IMR-90 (cell line): ENCODE data around the gene CAT. TPM values are rescaled to one million over a fixed set of nuclear protein-coding genes. Genes with fewer than 3 reads are reported as not detected.

Experiments used
- ATAC-seq: fragments of 200-7000 bp; cut with Tn5 transposase; 2 replicates; pipeline ENCODE4 v1.9.1; 2020; ENCODE audit warnings: low read depth, mild to moderate bottlenecking, moderate library complexity
- BruUV-seq: library from RNA; stranded (reverse); fragments of 400-500 nt; replicated peaks from 2 replicates; lab custom pipeline; 2021; lab: Mats Ljungman, UMichigan
- CTCF ChIA-PET: fragments of 300-600 bp; formaldehyde crosslinking; extraction: SDS; loops from one replicate; lab custom pipeline; 2021; ENCODE audit warnings: antibody characterized with exemption; lab: Yijun Ruan, JAX
- POLR2A ChIA-PET: fragments of 300-600 bp; sonication (Branson Sonifier 250); formaldehyde crosslinking; loops from one replicate; lab custom pipeline; 2022; ENCODE audit warnings: antibody characterized with exemption; ENCODE audit not compliant: unreplicated experiment; lab: Charles Lee
- DNase-seq: peaks from one replicate; pipeline ENCODE4 v3.0.0; 2013
- H2AFZ ChIP-seq: replicated peaks from 2 replicates; pipeline ENCODE3; 2013; ENCODE audit warnings: low read length, mild to moderate bottlenecking; ENCODE audit not compliant: poor library complexity
- H2AK5ac ChIP-seq: 2 replicates; pipeline ENCODE4 v1.6.1; 2013; ENCODE audit warnings: low read depth, low read length, inconsistent platforms
- H2AK9ac ChIP-seq: replicated peaks from 2 replicates; pipeline ENCODE3; 2013; ENCODE audit warnings: mild to moderate bottlenecking, low read depth, low read length, moderate library complexity; ENCODE audit not compliant: poor library complexity
- H2BK120ac ChIP-seq: 2 replicates; pipeline ENCODE4 v1.6.1; 2013; ENCODE audit warnings: low read depth, low read length, inconsistent platforms
- H2BK15ac ChIP-seq: 3 replicates; pipeline ENCODE4 v1.6.1; 2013; ENCODE audit warnings: low read depth, low read length, inconsistent platforms
- H2BK20ac ChIP-seq: 2 replicates; pipeline ENCODE4 v1.6.1; 2013; ENCODE audit warnings: low read depth, mild to moderate bottlenecking, inconsistent platforms, low read length, moderate library complexity
- H2BK5ac ChIP-seq: 2 replicates; pipeline ENCODE4 v1.6.1; 2013; ENCODE audit warnings: mild to moderate bottlenecking, low read depth, low read length, inconsistent platforms; ENCODE audit not compliant: poor library complexity, severe bottlenecking
- H3K14ac ChIP-seq: replicated peaks from 2 replicates; pipeline ENCODE4 v1.6.1; 2013; ENCODE audit warnings: low read depth, low read length, inconsistent platforms
- H3K18ac ChIP-seq: 2 replicates; pipeline ENCODE4 v1.6.1; 2013; ENCODE audit warnings: low read depth, low read length, control low read depth
- H3K23ac ChIP-seq: 2 replicates; pipeline ENCODE4 v1.6.1; 2013; ENCODE audit warnings: low read depth, low read length, inconsistent platforms
- H3K27ac ChIP-seq: 2 replicates; pipeline ENCODE4 v1.5.1; 2013; ENCODE audit warnings: mild to moderate bottlenecking, control low read depth, low read length; ENCODE audit not compliant: insufficient read depth
- H3K27me3 ChIP-seq: 2 replicates; pipeline ENCODE4 v1.6.1; 2013; ENCODE audit warnings: low read length; ENCODE audit not compliant: control insufficient read depth, insufficient read depth
- H3K36me3 ChIP-seq: 2 replicates; pipeline ENCODE4 v1.6.1; 2013; ENCODE audit warnings: low read length, mixed read lengths; ENCODE audit not compliant: control insufficient read depth, insufficient read depth
- H3K4ac ChIP-seq: 2 replicates; pipeline ENCODE4 v1.6.1; 2013; ENCODE audit warnings: low read depth, low read length, inconsistent platforms
- H3K4me1 ChIP-seq: 2 replicates; pipeline ENCODE4 v1.6.1; 2013; ENCODE audit warnings: low read length, mixed read lengths; ENCODE audit not compliant: control insufficient read depth, insufficient read depth
- H3K4me2 ChIP-seq: 2 replicates; pipeline ENCODE4 v1.6.1; 2013; ENCODE audit warnings: low read depth, mild to moderate bottlenecking, control low read depth, low read length, moderate library complexity
- H3K4me3 ChIP-seq: 2 replicates; pipeline ENCODE4 v1.5.1; 2013; ENCODE audit warnings: low read depth, mild to moderate bottlenecking, control low read depth, low read length, moderate library complexity; ENCODE audit not compliant: insufficient read depth
- H3K56ac ChIP-seq: 2 replicates; pipeline ENCODE4 v1.6.1; 2013; ENCODE audit warnings: low read length, inconsistent platforms; ENCODE audit not compliant: insufficient read depth; ENCODE audit errors: extremely low read depth
- H3K79me1 ChIP-seq, 2 experiments: 2 replicates each; pipeline ENCODE4 v1.6.1; 2013; ENCODE audit warnings: low read length in 2 of 2, inconsistent platforms in 1 of 2, low read depth in 1 of 2
- H3K9ac ChIP-seq: 2 replicates; pipeline ENCODE4 v1.6.1; 2013; ENCODE audit warnings: low read depth, low read length, control low read depth
- H3K9me1 ChIP-seq: 2 replicates; pipeline ENCODE4 v1.6.1; 2013; ENCODE audit warnings: low read length, inconsistent platforms; ENCODE audit not compliant: insufficient read depth
- H3K9me3 ChIP-seq: 2 replicates; pipeline ENCODE4 v1.6.1; 2013; ENCODE audit warnings: low read length; ENCODE audit not compliant: control insufficient read depth, insufficient read depth
- H4K20me1 ChIP-seq: 2 replicates; pipeline ENCODE4 v1.6.1; 2013; ENCODE audit warnings: low read length, inconsistent platforms; ENCODE audit not compliant: insufficient read depth
- H4K5ac ChIP-seq: 2 replicates; pipeline ENCODE4 v1.6.1; 2013; ENCODE audit warnings: mild to moderate bottlenecking, low read depth, low read length, control low read depth
- H4K8ac ChIP-seq, 2 experiments: 2 replicates each; pipeline ENCODE4 v1.6.1; 2013; ENCODE audit warnings: low read depth in 2 of 2, low read length in 2 of 2, control low read depth in 1 of 2, inconsistent platforms in 1 of 2
- H4K91ac ChIP-seq: 2 replicates; pipeline ENCODE4 v1.6.1; 2013; ENCODE audit warnings: low read depth, low read length, inconsistent platforms; ENCODE audit not compliant: insufficient read depth
- BHLHE40 ChIP-seq: fragments of 150-350 bp; IDR thresholded peaks from 2 replicates; pipeline ENCODE4 v1.6.1; 2016; ENCODE audit warnings: mild to moderate bottlenecking, low read depth, low read length
- CEBPB ChIP-seq: IDR thresholded peaks from 2 replicates; pipeline ENCODE4 v1.6.1; 2012; ENCODE audit warnings: low read depth, low read length, improper control_type of control experiment
- CHD1 ChIP-seq: IDR thresholded peaks from 2 replicates; pipeline ENCODE4 v1.6.1; 2012; ENCODE audit warnings: low read depth, low read length, improper control_type of control experiment
- ELK1 ChIP-seq: fragments of 150-350 bp; IDR thresholded peaks from 2 replicates; pipeline ENCODE4 v1.6.1; 2016; ENCODE audit warnings: low read depth, mild to moderate bottlenecking, low read length, moderate library complexity, borderline replicate concordance
- FOS ChIP-seq: fragments of 150-350 bp; IDR thresholded peaks from 2 replicates; pipeline ENCODE4 v1.6.1; 2016; ENCODE audit warnings: low read depth, low read length
- MAFK ChIP-seq: IDR thresholded peaks from 2 replicates; pipeline ENCODE4 v1.6.1; 2012; ENCODE audit warnings: low read depth, low read length, improper control_type of control experiment
- MAZ ChIP-seq: IDR thresholded peaks from 2 replicates; pipeline ENCODE4 v1.6.1; 2012; ENCODE audit warnings: low read depth, mild to moderate bottlenecking, low read length, improper control_type of control experiment, moderate library complexity, borderline replicate concordance
- MXI1 ChIP-seq: IDR thresholded peaks from 2 replicates; pipeline ENCODE4 v1.6.1; 2012; ENCODE audit warnings: low read depth, mild to moderate bottlenecking, low read length, moderate library complexity, borderline replicate concordance
- POLR2A ChIP-seq: IDR thresholded peaks from 2 replicates; pipeline ENCODE4 v1.6.1; 2012; ENCODE audit warnings: mild to moderate bottlenecking, low read depth, low read length
- RAD21 ChIP-seq: IDR thresholded peaks from 2 replicates; pipeline ENCODE4 v1.6.1; 2012; ENCODE audit warnings: low read length, improper control_type of control experiment
- RCOR1 ChIP-seq: IDR thresholded peaks from 2 replicates; pipeline ENCODE4 v1.6.1; 2012; ENCODE audit warnings: mild to moderate bottlenecking, low read length, improper control_type of control experiment; ENCODE audit not compliant: insufficient replicate concordance
- RFX5 ChIP-seq: IDR thresholded peaks from 2 replicates; pipeline ENCODE4 v1.8.0; 2012; ENCODE audit warnings: low read depth, mild to moderate bottlenecking, low read length, moderate library complexity
- SMC3 ChIP-seq: fragments of 150-350 bp; IDR thresholded peaks from 2 replicates; pipeline ENCODE4 v1.6.1; 2016; ENCODE audit warnings: low read depth, mild to moderate bottlenecking, antibody characterized with exemption, low read length, moderate library complexity
- WGBS, 2 experiments: methylation state at CpG; one replicate each; pipeline versions ENCODE4 v1.1.5 to v1.1.7; 2013; ENCODE audit warnings: missing lambda C conversion rate in 2 of 2; ENCODE audit not compliant: insufficient read length in 1 of 2; ENCODE audit errors: extremely low coverage in 2 of 2; 5-methylcytosine and 5-hydroxymethylcytosine counted together
- dilution Hi-C: fragments of 300-500 bp; cut with HindIII; formaldehyde crosslinking; loops from one replicate; pipeline ENCODE4 v1.14.3; 2018; ENCODE audit warnings: low sequenced_read_pairs; ENCODE audit not compliant: unreplicated experiment
- in situ Hi-C: fragments of 300-500 bp; cut with MboI; formaldehyde crosslinking; loops from 3 replicates; pipeline ENCODE4 v1.14.3; 2019; ENCODE audit warnings: low sequenced_read_pairs, inconsistent platforms, mixed read lengths
- intact Hi-C: fragments of 100-400 bp; cut with micrococcal nuclease; formaldehyde crosslinking; loops from 2 replicates; pipeline ENCODE4 v1.10.0; 2022
- polyA plus RNA-seq, 3 experiments: library from polyadenylated mRNA; depleted of rRNA; stranded (reverse); fragments of >200 nt; gene quantifications; 2 replicates each; pipeline ENCODE4 v1.2.3, GENCODE V29; 2012; ENCODE audit warnings: low replicate concordance in 1 of 3
- total RNA-seq: library from RNA; depleted of rRNA; stranded (reverse); fragments of >200 nt; gene quantifications from 2 replicates; pipeline ENCODE4 v1.2.3, GENCODE V29; 2012

Gene CAT
- total and polyA plus RNA-seq, 2 of the 4 experiments (the other 2 are of a cell fraction): 52.5 to 80.5 TPM

GRCh38 chr11:34425360-34425759 lies 13.4 kb upstream of the CAT start:
- CTCF ChIA-PET: no interaction called here
- ATAC-seq: no peak
- Histone ChIP-seq H4K5ac (no peak overlapping the region), H4K20me1 (no peaks in the 10 kb centered on the region), H3K4ac (no peak overlapping the region), H2BK20ac (no peak overlapping the region), H3K14ac (no peak overlapping the region), H3K23ac (no peak overlapping the region), H3K4me2 (no peak overlapping the region), H3K9ac (no peak overlapping the region), H3K27ac (no peak overlapping the region), H3K56ac (no peak overlapping the region), H2BK15ac (no peak overlapping the region), H4K8ac (no peak overlapping the region), H2AFZ (no peak overlapping the region), H3K4me3 (no peak overlapping the region), H3K79me1 (no peaks in the 10 kb centered on the region), H3K36me3 (no peaks in the 10 kb centered on the region), H3K9me1 (no peaks in the 10 kb centered on the region), H4K91ac (no peak overlapping the region), H3K9me3 (no peaks in the 10 kb centered on the region), H2BK5ac (no peak overlapping the region), H3K27me3 (peaks cover 10% of the 10 kb centered on the region), H2BK120ac (no peak overlapping the region), H3K18ac (no peak overlapping the region), H2AK9ac (no peak overlapping the region), H3K4me1 (peaks cover 3% of the 10 kb centered on the region; the same call in 1 of the 2 replicates), H2AK5ac (no peak overlapping the region)
- dilution Hi-C loops (no loop called here), in situ Hi-C loops (no loop called here), intact Hi-C loops (no loop called here)
- no TSS peak for BruUV-seq
- POLR2A ChIA-PET: no interaction called here
- no peak for DNase-seq
- TF ChIP-seq CEBPB: no peak
- no peak for TF ChIP-seq BHLHE40
- no peak for TF ChIP-seq SMC3
- TF ChIP-seq POLR2A: no peak
- TF ChIP-seq ELK1: no peak
- no peak for TF ChIP-seq MAFK
- TF ChIP-seq MXI1: no peak
- no peak for TF ChIP-seq CHD1
- TF ChIP-seq RCOR1: no peak
- TF ChIP-seq RFX5: no peak
- TF ChIP-seq MAZ: no peak
- TF ChIP-seq FOS: no peak
- TF ChIP-seq RAD21: no peak
- no CpG with 5 or more reads among the region's 1 CpG for WGBS, 2 experiments
